GM19351 (cell line): ENCODE results near the gene CCT3.
"Not testable (repeated sequence)": the region's sequence is repeated elsewhere in the genome, so short reads cannot be mapped to it uniquely, and the experiment has no call there.

Experiments used
- ATAC-seq: cut with Tn5 transposase; IDR thresholded peaks from one replicate; pipeline ENCODE4 v1.9.1; 2021; ENCODE audit warnings: mild to moderate bottlenecking, moderate library complexity; ENCODE audit not compliant: unreplicated experiment

The CCT3 gene

DNA sequence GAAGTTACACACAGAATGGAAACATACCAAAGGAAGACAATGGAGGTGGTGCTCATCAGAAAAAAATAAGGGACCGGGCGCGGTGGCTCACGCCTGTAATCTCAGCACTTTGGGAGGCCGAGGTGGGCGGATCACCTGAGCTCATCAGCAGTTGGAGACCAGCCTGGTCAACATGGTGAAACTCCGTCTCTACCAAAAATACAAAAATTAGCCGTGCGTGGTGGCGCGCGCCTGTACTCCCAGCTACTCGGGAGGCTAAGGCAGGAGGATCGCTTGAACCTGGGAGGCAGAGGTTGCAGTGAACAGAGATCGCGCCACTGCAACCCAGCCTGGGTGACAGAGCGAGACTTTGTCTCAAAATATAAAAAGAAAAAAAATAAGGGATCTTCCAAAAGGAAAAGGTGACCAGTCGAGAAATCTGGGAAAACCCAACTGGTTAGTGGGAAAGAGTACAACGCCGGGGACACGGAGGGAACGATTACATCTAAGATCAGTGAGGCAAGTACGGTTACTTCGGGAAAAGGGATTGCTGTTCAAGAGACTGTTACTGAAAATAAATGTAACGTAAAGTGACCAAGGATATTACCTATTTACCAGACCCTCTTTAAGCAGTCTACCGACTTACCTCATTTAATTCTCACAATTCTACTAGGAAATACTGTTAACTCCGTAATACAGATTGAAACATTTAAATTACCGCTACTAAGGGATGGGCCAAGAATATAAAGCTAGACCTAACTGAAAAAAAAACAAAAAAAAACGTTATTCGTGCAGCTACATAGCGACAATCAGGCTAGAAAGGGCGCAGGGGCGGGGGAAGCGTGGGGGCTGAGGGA is 822 bp downstream of the CCT3 start:
- ATAC-seq = no peak

DNA sequence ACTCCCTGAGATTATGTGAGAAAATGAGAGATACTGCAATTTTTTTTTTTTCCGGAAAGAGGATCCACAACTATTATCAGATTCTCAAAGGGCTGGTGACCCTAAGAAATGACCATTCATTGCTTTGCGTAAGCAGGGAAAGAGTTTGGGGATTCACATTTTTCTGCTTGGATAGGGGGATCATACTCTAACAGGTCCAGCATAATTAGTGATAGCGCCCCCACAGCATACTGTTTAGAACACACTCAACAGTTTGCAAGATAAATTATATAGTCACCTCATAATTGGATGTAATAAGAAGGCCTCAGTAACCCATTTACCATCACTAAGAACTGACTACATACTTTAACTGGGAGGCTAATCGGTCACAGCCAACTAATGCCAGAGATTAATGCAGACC is 1.9 kb downstream of the CCT3 start:
- ATAC-seq = no peak

DNA sequence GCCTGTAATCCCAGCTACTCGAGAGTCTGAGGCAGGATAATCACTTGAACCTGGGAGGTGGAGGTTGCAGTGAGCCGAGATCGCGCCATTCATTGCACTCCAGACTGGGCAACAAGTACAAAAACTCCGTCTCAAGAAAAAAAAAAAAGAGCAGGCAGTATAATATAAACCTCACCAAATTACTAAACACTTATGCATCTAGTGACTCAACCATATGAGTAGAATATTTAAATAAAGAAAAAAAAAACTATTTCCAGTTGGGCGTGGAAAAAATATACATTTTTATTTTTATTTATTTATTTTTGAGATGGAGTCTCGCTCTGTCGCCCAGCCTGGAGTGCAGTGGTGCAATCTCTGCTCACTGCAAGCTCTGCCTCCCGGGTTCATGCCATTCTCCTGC is 14.9 kb downstream of the CCT3 start:
- ATAC-seq = not testable (repeated sequence)

DNA sequence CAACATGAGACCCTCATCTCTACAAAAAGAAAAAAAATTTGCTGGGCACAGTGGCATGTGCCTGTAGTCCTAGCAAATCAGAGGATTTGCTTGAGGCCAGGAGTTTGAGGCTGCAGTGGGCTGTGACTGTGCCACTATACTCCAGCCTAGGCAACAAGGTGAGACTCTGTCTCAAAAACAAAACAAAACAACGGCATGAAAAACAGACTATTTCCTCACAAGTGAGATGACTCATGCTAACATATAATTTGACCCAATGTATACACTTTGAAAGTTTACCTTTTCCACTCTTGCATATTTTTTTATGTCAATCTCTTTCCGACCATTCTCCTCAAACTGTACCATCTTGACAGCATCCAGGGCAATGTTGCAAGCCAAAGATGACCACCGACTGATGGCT is 17.5 kb downstream of the CCT3 start:
- ATAC-seq = no peak

DNA sequence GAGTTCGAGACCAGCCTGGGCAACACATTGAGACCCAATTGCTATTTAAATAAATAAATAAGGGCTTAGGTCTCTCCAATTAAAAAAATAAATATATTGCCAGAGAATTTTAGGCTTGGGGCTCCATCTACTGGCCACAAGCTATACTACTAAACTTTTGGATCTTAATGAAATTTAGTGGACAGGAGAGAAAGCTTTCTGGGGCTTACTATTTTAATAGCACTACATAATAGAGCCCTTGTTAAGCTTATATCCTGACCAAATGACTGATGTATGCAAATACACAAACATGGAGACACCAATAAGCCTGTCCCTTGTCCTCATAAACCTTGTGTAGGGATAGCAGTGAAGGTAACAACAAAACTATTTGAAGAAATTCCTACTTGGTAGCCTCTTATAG is 18.4 kb downstream of the CCT3 start:
- no peak for ATAC-seq

DNA sequence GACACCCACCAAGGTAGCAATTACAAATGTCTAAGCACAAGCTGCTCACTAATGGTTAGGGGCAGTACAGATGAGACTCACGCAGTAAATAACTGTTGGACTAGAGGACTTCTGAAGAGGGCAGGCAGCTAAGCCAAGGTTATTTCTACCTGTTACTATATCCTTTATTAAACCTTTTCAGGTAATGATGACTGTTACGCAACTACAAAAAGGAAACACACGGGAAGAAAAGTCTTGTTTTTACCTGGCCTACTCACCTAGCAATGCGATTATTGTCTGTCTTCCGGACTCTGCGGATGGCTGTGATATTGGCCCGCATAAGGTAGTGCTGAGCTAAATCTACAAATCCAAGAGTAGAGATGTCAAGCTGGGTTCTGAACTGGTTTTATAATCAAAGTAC is 21.2 kb downstream of the CCT3 start:
- ATAC-seq = no peak

DNA sequence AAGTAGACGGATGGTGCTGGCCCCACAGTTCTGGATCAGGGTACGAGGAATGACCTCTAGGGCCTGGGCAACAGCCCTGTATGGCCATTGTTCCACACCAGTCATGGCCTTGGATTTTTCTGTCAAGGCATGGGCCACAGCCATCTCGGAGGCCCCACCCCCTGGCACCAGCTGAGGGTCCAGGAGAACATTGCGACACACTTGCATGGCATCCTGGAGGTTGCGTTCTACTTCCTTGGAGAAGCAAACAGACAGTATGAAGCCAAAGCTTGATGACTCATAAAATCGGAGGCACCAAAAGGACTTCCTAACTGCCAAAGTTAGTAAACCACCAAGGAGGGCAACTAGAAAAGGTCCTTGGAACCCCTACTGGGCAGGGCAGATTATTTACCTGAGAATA is 27.1 kb downstream of the CCT3 start:
- no peak for ATAC-seq

DNA sequence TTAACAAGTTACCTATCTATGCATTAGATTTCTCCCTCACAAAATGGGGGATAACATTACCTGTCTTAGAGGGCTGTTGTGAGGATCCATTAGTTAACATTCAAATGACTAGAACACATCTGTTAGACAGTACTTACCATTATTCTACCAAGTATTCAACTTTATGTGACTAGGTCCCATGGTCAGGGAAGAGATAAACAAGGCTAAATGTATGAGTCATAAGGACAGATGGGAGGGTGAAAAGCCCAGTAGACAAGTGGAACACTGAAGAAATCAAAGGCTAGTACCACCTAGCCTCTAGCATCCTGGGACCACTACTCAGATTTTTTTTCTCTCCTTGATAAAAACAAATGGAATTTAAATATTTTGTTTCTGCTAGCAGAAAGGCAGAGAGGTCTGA is 30.0 kb downstream of the CCT3 start:
- no peak for ATAC-seq

DNA sequence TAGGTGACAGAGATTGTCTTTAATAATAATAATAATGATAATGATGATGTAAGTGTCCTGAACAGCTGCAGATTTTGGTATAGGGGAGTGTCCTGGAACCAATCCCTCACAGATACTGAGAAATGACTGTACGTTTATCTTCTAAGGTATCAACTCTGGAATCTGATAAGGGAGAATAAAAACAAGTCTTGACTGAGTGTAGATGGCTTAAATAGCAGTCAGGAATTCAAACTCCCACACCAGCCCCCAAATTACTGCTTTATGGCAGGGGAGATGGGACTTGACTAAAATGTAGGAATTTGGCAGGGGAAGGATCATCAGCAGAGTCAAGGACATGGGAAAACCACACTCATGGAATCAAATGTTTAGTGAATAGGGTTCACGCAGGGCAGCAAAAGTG is 32.9 kb downstream of the CCT3 start:
- no peak for ATAC-seq

DNA sequence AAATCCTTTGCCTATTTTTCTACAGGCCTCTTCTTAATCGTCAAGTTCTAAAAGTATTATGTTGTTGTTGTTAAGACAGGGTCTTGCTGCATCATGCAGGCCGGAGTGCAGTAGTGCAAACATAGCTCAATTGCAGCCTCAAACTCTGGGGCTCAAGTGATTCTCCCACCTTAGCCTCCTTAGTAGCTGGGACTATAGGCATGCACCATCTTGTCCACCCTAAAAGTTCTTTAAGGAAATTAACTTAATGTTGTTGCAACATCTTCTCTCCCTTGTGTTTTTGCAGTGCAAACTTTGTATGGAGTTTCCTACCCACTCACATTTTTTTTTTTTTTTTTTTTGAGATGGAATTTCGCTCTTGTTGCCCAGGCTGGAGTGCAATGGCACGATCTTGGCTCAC is 34.9 kb downstream of the CCT3 start:
- no peak for ATAC-seq

DNA sequence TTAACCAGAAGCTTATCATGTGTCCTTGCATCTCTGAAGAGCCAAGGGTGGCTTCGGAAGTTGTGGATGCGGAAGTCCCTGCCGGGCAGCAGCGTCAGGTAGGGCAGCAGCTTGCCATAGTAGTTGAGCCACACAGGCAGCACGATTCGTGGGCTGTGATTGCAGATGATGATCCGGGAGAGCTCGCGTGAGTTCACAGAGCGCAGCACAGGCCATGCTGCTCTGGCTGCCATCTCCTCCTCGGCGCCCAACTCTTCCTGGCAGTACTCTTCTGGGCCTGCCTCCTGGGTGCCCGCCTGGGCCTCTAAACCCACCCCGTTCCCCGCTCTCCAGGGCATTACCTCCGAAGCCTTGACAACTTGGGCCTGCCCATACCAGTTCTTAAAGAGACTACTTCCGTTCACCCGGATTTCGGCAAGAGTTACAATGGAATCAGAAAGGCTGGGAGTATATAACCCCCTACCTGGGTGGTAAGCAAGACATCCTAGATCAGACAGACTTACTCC is 39.2 kb downstream of the CCT3 start, which contains the start of gene VHLL:
Gene VHLL, minus strand, starts transcription at position 456 of the 506 bp plus-strand sequence. Its CDS starts 118 bp downstream, at position 338.
- ATAC-seq = no peak

DNA sequence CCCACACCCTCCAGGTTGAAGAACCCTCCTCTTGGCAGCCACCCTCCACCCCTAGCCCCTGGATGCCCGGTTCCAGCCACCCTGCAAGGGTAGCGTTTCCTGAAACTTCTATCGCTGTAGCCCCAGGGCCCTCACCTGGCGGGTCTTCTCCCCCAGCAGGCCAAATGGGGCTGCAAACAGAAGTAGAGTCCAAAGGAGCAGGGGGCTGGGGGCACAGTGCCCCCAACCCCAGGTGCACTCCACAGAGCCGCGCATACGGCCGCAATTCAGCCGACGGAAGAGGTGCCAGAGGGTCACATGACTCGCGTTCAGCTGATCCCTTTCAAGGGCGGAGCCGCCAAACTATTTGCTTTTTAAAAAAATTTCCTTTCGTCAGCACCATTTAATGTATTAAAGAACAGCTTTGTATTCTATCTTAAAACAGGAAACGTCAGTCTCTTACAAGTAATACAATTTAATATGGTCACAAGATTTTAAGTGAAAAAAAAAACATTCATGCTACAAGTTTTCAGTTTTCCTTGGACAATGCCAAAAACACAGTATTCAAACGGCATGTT is 42.6 kb downstream of the CCT3 start, which contains the start of gene GLMP:
Gene GLMP, minus strand, starts transcription at position 289 of the 557 bp plus-strand sequence. Its CDS starts 34 bp downstream, at position 255.
- peak; percentile 49 for ATAC-seq

DNA sequence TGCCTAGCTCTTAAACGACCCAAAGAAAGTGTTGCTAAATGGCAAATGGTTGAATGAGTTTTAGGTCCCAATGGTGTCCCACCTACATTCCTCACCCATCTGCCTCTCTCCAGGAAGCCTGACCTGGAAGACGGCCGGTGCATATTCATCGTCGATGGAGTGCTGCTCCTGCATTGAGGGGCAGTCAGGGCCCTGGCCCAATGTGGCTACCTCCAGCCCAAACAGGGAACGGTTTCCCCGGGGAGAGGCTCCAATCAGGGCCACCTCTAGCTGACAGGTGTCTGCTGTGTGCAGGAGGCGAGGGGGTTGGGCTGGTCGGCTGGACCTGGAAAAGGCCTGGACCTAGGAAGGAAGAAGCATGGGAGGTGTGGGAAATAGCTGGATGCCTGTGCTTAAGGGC is 44.2 kb downstream of the CCT3 start:
- ATAC-seq = no peak

DNA sequence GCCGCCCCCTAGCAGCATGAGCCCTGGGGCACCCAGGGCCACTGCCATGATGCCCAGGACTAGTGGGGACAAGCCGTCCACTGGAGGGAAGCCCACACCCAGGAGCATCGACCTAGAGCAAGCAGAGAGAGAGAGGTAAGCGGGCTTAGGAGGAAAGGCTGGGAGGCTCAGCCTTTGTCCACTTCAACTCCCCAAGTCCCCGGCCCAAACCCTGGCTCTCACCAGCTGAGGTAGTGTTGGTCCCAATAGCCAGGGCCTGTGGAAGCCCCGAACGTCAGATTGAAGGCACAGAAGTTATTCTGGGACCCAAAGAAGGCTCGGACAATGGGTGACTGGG is 45.0 kb downstream of the CCT3 start:
- no peak for ATAC-seq

DNA sequence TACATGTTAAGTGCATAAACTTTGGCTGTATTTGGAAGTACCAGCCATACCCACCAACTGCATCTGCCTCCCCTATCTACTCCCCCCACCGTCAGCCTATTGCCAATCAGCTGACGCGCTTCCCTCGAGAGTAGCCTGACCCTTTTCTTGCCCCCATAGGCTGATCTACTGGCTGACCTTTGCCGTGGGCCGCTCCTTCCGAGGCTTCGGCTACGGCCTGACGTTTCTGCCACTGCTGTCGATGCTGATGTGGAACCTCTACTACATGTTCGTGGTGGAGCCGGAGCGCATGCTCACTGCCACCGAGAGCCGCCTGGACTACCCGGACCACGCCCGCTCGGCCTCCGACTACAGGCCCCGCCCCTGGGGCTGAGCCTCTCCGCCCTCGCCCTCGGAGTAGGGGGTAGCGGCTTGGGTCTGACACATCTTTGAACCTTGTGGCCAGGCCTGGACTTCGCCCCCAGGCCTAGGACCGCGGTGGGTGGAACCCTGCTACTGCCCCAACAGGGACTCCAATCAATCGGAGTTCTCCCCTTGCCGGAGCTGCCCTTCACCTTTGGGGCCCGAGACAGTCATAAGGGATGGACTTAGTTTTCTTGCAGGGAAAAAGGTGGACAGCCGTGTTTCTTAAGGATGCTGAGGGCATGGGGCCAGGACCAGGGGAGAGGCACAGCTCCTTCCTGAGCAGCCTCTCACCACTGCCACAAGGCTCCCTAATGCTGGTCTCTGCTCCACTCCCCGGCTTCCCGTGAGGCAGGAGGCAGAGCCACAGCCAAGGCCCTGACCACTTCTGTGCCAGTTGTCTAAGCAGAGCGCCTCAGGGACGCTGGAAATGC is 46.6 kb downstream of the CCT3 start:
- no peak for ATAC-seq

DNA sequence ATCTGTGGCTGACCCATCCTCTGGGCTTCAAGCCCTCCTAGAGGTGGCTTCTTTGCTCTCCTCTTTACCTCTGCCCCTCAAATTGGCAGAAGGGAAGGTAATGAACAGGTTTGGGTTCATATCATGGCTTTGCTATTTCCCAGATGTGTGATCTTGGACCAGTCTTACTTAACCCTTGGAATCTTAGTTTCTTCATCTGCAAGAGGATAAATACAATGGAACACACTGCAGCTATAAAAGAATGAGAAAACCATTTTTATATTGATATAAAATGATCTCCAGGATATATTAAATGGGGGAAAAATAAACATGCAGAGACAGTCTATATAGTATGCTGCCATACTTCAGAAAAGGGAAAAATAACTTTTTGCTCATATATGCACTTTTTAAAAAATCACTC is 48.2 kb downstream of the CCT3 start:
- no peak for ATAC-seq

DNA sequence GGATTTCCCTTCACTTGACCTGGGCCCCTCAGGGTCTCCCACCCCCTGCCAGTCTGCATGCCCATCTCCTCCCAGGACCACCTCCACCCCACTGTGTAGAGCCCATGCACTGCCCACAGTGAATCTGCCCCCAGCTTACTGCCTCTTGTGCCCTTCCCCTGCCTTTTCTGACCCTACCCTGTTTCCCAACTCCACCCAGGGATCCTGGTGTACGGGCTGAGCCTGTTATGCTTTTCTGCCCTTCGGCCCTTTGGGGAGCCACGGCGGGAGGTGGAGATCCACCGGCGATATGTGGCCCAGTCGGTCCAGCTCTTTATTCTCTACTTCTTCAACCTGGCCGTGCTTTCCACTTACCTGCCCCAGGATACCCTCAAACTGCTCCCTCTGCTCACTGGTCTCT is 52.0 kb downstream of the CCT3 start:
- no peak for ATAC-seq

DNA sequence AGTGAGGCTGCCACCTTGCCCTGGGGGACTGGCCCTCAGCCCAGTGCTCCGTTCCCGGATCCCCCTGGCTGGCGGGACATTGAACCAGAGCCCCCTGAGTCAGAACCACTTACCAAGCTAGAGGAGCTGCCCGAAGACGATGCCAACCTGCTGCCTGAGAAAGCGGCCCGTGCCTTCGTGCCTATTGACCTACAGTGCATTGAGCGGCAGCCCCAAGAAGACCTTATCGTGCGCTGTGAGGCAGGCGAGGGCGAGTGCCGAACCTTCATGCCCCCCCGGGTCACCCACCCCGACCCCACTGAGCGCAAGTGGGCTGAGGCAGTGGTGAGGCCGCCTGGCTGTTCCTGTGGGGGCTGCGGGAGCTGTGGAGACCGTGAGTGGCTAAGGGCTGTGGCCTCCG is 52.7 kb downstream of the CCT3 start:
- ATAC-seq = no peak

DNA sequence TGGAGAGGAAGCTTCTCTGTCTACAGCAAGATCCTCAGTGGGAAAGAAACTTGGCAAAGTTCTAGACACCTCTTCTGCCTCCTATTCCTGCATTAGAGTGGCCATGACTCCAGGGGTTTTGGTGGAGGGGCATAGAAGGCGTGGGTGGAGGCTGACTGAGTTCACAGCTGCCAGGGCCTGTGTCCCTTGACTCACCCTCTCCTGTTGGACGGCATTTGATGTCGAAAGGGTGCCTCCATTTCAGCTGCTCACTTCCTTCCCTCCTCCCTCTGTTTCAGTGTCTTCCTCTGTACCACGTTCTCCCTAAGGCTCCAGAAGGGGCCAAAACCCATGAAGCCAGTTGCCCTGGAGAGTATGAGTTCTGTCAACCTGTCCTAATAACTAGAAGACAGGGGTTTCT is 53.3 kb downstream of the CCT3 start:
- ATAC-seq = no peak

DNA sequence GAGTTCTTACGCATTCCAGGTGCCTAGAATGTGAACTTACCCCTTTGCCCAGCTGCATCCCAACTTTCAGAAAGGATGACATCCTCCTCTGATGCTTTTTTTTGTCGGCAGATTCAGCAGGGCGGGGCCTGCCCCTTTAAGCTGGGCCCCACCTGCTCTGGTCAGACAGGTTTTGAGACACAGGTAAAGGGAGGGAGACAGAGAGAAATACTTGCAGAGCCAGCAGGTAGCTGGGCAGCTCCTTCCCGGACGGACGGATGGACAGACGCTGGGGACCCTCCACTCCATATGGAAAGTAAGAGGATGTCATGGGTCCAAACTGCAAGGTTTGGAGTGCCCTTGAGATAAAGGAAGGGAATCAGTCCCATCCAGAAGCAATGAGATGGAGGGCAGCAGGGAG is 54.0 kb downstream of the CCT3 start, which contains the start of gene TMEM79:
Gene TMEM79, plus strand, starts transcription at position 214 of the 400 bp plus-strand sequence. CDS start 902 bp downstream, outside the sequence.
- ATAC-seq = no peak

DNA sequence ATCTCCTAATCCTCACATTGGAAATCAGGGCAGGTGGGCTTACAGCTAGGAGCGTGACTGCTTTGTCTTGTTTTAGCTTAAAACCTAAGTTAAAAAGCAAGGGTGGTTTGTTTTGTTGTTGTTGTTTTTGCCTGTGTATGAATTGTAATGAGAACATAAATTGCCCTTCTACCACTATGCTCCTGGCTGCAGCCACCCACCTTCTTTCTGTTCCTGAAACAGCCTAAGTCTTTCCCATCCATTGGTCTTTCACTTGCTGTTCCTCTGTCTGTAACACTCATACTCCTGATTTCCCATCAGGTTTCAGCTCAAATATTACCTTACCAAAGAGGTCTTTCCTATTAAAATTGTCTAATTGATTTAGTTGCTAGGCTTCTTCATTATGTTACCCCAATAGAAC is 54.6 kb downstream of the CCT3 start:
- ATAC-seq = no peak
